ENCODE measurements around the gene AFTPH. TPM values are rescaled to one million over a fixed set of nuclear protein-coding genes. Genes with fewer than 3 reads are reported as not detected.
A peak's percentile ranks its signal among the peaks of the same experiment; 100 is the strongest.

AFTPH gene
- total RNA-seq, 1 donor from 2014 or later = 51.1 TPM

DNA sequence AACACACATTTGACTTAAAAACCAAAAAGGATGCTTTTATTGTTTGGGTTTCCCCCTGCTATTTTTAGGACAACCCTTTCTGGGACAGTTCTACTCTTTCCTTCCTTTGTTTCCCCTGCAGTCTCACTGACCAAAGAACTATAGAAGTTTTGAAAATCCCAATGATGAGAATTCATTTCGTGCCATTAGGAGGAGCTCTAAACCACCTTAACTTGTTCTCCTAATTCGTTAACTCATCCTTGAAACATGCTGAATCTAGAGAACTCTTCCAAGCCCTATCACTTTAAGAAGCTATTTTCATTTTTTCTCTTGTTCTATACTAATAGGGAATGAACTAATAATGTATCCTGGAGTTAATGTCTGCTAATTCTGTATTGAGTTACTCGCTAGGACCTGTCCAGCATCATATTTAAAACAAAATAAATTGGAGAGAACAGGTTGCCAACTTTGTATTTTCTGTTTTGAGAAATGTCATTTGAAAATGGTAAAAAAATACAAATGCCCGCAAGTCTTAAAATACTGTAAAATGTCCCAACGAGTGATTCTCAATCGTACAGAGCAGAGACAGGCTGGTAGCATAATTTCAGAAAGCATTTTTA, 62.9 kb downstream of the AFTPH start:
- no peak for DNase-seq (ENCODE audit: low spot score)

GRCh38 chr2:64587561-64587960, 63.4 kb downstream of the AFTPH start:
- no peak for DNase-seq (ENCODE audit: low spot score)

GRCh38 chr2:64591188-64591587, 67.1 kb downstream of the AFTPH start:
- DNase-seq (ENCODE audit: low spot score) = no peak

DNA sequence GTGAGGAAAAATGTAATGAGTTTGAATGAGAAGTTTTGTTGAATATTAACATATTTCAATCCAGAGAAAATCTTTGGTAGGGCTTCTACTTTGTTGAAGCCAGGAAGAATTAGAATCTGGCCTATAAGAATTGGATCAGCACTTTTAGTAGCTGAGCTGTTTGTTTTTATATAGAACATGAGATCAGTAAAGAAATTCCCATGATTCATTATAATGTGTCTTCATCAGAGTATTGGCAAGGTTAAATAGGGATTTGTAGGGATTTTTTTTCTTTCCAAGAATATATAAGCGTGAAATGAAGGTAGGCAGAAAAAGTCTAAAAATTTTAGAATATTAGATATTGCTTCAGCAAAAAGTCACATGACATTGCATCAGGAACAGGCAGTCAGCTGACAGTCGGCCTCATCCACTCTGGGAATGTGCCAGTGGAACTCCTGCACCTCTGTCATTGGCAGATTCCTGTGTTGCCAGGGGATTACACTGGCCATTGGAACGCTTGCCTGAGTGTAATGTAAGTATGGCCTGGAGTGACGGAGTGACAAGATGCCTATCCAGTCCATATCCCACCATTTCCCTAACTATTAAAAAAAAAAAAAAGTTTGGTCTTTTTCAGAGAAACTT, 69.0 kb downstream of the AFTPH start:
- no peak for DNase-seq (ENCODE audit: low spot score)

- DNase-seq (ENCODE audit: low spot score) = no peak
Observed at GRCh38 chr2:64594226-64594989, 70.3 kb downstream of the AFTPH start.

DNA sequence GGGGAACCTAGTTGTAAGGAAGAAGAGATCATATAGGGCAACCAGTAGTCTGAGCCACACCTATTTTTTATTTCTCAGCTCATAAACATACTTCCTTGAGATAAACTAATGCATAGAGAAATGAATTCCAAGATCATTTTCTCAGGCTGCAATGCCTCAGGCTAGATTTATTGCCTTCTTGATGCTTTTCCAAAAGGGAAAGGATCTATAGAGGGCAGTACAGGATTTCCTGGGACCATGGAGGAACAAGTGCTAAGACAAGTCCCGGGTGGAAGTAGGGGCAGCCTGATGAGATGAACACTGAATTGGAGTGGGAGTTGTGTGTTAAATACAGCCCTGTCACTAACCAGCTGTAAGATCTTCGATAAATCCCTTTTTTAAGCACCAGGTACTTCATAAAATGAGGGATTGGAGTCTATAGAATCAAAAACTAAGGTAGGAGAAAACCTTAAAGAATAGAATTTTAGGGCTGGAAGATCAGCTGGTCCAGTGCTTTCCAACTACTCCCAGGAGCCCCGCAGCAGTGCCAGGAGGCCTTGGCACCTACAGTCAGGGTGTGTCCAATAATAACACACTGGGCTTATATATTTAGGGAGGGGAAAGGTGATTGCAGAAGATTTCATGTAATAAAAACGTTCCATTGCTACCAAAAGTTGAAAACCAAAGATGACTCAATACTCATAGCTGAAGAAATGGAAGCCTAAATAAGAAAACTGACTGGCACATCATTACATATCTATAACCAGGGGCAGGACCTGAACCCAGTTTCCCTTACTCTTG, 71.5 kb downstream of the AFTPH start:
- DNase-seq (ENCODE audit: low spot score) = no peak

- DNase-seq (ENCODE audit: low spot score) = no peak
Observed at GRCh38 chr2:64598226-64598625, 74.1 kb downstream of the AFTPH start.

- DNase-seq (ENCODE audit: low spot score) = peak; percentile 42
Observed at GRCh38 chr2:64599469-64599868, 75.3 kb downstream of the AFTPH start.

GRCh38 chr2:64601034-64601754, 77.1 kb downstream of the AFTPH start:
- DNase-seq (ENCODE audit: low spot score) = no peak

DNA sequence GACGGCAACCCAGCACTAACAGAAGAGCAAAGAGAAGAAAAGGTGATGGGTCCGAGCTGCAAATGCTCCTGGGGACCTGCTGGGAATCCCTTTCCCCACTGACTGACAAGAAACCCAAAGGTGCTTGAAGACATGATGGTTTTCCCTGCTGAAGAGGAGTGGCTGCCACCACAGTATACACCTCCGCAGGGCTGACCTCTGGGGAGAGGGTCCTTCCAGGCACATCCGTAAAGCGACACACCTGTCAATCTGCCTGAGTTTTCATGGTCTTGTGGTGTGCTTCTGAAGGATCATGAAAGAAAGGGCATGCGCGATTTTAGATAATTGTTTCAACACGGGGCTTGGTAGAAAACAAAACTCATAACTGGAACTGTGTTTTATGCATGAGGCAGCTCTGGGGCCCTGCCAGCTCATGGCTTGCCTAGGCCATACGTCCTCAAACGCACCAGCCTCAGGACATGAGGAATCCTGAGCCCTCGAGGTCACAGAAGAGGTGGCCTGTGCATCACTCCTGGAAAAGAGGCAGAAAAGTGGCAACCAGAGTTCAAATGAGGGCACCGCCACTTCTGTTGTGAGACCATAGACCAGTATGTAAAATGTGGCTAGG, 77.8 kb downstream of the AFTPH start:
- no peak for DNase-seq (ENCODE audit: low spot score)

DNA sequence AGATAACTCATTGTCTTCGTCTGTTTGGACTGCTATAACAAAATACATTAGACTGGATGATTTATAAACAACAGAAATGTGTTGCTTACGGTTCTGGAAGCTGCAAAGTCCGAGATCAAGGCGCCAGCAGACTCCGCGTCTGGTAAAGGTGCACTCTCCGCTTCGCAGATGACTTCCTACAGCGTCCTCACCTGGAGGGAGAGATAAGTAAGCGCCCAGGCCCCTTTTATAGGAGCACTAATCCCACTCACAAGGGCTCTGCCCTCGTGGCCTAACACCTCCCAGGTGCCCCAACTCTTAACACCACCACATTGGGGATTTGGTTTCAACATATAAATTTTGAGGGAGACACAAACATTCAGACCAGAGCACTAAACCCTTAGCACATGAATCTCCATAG, 78.3 kb downstream of the AFTPH start:
- no peak for DNase-seq (ENCODE audit: low spot score)

- no peak for DNase-seq (ENCODE audit: low spot score)
Observed at GRCh38 chr2:64604155-64604554, 80.0 kb downstream of the AFTPH start.

- peak; percentile 45 for DNase-seq (ENCODE audit: low spot score)
Observed at GRCh38 chr2:64605026-64605471, 80.9 kb downstream of the AFTPH start.

DNA sequence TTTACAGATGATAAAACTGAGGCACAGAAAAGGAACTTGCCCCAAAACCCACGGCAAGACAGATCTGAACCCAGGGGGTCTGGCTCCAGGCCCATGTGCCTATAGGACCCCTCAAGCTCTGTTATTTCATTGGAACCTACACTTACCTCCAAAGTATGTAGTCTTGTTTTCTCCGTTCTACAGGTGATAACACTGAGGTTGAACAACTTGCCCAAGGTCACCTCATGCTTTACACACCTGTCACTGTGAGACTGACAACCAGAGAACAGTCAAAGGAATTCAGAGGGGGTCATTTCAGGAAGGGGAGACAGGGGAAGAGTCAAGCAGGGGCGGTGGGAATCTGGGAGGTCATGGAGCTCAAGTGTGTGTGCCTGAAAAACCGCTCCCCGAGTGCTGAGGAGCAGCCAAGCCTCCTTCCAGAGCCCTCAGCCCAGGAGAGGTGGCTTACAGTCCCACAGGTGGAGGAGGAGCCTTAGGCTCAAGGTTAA, 81.9 kb downstream of the AFTPH start:
- no peak for DNase-seq (ENCODE audit: low spot score)

DNA sequence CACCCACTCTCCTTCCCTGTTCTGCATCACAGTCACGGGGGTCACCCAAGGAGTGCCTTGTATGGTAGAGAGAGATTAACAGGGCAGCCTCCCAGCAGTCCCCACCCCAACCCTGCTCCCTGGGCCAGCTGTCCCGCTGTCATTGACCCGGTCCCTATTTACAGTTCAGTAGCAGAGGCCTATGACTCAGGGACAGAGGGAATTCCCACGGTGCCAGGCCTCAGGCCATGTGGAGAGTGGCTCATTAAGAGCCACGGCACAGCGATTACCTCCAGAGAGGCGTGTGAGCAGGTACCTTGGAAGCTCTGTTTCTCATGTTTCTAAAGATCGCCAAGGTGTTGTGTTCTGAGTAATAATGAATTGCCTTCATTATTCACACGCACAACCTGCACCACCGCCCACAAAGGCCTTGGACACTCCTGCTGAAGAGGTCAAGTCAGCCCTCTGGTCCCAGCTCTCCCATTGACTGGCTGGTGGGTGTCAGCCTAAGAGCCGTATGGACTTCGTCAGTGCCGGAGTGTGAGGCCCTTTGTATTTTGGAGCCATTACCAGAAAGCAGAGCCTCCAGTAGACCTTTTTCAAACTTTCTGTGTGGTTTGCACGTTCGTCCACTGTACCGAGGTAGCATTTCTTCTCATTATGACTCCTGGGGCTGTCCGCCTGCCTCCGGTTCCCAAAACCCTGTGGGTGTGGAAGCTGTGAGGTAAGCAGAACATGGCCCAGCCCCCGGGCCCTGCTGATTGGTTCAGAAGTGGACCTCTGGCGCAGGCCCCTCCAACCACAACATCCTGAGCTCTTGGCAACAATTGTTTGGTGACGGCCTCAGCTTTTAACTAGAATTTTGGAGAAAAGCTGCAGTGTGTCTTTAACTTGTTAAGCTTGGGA, 82.6 kb downstream of the AFTPH start:
- DNase-seq (ENCODE audit: low spot score) = peak; percentile 85

GRCh38 chr2:64607381-64608304, 83.5 kb downstream of the AFTPH start:
- DNase-seq (ENCODE audit: low spot score) = peak; percentile 82

GRCh38 chr2:64608867-64609226, 84.7 kb downstream of the AFTPH start:
- DNase-seq (ENCODE audit: low spot score) = peak; percentile 44

DNA sequence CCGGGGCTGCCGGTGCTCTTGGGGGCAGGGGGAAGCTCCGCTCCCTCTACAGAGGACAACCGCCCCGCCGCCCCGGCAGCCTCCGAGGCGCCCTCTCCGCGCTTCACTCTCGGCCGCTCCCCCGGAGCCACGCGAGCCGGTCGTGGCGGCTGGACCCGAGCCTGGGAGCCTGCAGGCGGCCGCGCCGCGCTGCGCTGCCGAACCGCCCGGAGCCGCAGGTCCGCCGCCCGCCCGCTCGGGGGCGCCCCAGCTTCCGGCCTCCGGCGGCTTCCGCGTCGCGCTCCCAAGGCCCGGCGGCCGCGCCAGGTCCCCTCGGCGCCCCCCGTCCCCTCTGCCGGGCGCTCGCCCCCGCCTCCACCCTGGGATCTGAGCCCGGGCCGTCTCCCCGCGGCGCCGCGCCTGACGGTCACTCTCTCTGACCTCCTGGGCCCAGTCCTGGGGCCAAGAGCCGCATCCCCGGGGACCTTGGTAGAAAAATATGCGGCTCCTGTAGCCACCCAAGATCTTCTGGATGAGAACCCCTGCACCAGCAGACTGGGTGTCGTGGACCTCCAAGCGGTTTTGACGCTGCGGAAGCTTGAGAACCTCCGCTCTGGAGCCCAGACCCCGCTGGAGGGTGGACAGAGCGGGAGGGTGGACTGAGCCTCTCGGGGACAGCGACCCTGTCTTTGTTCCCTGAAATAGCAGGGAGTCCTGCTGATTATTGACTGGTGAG, 85.3 kb downstream of the AFTPH start:
- DNase-seq (ENCODE audit: low spot score) = peak; percentile 53

Data from ureter (tissue), 1 donor.